GM18499 (cell line): Measurements from ENCODE around the gene HOXA7.

Source experiments
- ATAC-seq: cut with Tn5 transposase; IDR thresholded peaks from one replicate; pipeline ENCODE4 v1.9.1; 2021; ENCODE audit warnings: moderate number of reproducible peaks; ENCODE audit not compliant: insufficient read depth, unreplicated experiment

The HOXA7 gene

DNA sequence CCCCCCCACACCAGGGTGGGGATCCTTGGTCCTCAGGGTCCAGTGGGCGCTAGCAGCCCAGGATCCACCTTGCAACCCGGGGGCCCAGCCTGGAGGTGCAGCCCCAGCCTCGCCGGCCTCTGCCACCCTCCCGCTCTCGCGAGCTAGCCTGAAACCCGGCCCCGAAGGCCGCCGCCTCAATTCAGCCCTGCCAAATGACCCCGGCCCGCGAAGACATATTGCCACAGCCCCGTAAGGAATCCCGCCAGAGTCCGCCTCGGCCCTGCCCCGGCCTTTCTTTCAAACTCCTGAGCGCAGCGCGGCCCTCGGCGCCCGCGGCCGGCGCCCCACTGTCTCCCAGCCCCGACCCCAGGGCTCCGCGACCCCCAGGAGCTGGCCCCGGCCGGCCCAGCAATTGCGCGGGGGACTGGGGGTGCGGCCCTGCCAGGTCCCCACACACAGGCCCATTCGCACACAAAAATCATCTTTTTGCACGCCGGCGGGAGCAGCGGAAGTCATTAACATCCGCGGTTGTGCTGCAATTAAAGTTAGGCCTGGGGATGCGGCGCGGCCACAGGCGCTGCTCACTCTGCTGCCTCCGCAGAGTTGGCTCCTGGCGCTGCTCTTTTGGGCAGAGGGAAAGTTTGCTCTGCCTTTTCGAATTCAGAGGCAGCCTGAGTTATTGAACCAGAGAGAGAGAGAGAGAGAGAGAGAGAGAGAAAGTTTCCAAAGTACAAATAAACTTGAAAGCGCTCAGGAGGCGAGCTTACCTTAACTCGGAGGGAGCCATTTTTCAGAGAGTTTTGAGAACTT is 16.9 kb downstream of the HOXA7 start:
- ATAC-seq: no peak

DNA sequence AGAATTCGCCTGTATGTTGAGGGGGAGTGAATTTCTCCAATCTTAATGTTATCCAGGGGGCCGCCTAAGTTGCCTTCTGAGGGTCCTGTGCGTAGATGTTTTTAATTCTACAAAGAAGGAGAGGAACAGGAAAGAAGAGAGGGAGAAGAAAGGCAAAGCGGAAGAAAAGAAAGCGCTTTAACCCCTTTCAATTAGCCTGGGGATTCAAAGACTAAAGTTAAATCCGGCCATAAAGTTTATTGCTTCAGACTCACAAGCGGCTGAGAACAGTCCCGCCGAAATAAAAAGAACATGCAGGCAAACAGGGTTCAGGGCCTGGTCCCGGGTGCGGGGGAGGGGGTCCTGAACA is 17.5 kb downstream of the HOXA7 start:
- no peak for ATAC-seq

DNA sequence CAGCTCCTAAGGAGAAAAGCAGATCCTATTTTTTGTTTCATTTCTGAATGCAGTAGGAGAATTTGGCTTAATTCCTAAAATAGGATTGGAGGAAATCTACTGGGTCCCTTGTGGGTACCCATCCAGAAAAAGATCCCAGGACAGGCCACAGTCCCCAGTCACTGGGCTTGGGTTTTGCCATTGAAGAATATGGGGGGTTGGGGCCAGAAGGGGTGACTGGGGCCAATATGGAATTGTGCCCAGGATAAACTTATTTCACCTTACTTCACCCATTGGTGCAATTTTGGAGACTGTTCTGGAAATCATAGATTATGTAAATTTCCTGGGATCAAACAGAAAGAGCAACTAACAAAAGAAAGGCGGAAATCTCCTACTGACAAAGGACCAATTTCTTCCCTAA is 18.0 kb downstream of the HOXA7 start:
- ATAC-seq: no peak

DNA sequence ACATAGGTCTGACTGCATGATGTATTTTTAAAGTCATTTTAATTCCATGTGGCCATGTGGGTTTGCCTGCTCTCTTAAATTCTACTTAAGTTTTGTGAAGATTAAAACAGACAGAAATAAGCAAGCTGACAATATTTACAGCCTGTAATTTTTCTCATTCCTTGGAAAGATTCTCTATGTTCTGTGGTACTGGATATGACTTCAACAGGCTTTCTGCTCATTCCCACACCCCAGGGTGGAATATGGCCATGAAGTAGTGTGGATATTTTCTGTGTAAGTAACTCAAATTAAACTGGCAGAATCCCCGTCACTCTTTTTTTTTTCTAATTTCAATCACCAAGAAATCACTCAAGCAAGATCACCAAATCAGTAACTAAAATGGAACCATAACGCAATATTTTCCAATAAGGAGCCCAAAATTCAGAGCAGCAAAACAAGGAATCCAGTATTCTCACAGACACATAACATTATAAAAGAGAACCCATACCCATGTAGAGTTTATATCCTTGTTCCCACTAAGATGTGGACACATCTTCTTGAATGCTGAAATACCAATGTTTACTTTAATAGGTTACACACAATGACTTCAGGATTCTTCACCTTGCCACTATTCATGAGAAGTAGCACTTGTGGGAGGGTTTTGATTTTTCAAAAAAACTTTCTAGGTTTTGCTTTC is 18.7 kb downstream of the HOXA7 start:
- ATAC-seq: no peak

DNA sequence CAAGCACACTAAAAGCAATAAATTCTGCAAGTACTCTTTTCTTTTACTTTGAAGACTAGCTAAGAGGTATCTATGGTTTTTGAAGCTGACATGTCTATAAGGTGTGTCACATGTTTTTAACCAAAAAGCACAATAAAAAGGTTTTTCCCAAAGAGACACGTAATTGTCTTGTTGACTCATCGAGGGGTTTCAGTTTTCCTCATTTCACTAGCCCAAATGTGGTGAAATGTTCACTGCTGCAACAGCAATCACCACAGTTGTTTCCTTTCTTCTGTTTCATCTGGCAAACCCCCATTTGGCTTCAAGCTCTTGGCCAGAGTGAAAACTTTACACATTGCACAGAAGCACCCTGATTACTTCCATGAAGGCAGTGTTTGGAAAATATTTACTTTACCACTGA is 22.1 kb downstream of the HOXA7 start:
- no peak for ATAC-seq

DNA sequence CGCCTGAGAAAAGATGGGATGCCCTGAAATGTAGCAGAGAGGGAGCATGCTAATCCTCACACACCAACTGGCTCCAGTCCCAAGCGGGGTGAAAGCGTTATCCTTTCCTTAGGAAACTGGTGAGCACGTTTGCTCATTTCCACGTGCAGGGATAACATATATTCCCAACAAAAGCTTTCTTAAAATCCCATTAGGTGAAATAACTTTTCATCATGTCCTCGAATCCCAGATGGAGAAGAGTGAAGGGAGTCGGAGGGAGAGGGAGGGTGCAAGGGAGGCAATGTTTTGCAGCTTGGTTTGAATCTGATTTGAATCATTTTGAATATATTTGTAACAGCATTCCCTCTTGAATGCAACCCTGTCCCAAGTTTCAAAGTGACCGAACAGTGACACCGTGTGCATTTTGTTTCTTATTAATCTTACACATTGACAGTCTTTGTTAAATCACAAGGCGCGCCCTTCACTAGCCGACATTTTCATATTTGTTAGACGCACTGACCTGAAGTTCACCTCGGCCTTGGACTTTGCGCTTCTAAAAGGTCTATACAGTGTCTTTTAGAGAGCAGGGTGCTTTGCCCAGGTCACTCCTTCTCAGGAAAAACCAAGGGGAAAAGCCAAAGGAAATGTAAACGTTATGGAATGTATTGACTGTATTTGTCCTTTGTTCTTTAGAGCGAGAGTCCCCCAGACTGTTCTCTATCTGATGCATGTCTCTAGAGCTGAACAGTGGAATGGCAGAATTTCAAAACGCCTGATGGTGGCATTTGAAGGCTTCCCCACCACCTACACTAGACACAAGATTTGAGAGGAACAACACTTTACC is 22.9 kb downstream of the HOXA7 start:
- ATAC-seq: no peak

DNA sequence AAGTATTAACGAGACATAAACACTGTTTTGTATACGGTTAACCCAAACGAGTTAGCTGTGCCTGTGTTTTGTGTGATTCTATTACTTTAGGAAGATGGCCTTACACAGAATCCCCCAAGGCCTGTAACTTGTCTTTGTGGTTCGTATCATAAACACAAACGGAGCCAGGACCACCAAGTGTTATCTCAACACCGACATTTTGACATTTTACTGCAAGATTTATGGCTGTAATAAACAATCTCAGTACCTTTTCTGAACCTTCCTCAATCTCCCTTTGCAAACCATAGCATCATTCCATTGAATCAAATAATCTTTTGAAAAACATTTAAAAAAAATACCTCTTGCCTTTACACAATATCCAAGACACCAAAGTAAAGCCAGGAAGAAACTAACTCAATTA is 23.5 kb downstream of the HOXA7 start:
- no peak for ATAC-seq

DNA sequence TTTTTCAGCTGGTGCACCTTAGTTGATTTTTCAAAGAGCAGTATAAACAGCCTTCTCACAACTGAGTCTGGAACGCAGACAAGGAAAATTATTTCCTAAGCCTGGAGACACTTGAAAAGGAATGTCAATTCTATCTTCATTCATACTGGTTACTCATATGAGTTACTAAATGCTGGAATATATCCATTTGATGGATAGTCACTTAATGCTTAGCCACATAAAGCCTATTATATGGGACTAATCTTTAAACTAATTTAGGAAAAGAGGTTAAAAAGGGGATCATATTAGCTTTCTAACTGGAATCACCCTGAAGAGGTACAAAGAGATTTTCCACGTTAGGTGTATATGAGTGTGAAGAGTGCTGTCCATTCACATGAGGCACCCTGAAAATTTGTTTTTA is 24.3 kb downstream of the HOXA7 start:
- ATAC-seq: no peak

DNA sequence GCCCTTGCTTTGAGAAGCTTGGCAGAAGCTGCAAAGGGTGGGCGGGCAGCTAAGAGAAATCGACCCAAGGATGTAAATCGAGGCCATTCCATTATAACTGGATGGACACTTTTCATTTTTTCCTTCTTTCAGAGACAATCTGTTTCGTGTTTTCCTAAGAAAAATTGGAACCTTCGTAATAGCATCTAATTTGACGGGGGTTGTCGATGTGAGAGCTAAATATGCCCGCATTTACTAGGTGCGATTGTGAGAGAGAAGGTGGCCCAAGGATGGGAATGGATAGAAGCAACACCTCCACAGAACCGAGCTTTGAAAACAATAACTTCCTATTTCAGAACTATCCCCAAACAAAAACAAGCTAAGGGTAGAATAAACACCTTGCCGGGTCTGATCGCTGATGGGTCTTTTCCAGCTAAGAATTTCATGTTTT is 25.1 kb downstream of the HOXA7 start:
- no peak for ATAC-seq

DNA sequence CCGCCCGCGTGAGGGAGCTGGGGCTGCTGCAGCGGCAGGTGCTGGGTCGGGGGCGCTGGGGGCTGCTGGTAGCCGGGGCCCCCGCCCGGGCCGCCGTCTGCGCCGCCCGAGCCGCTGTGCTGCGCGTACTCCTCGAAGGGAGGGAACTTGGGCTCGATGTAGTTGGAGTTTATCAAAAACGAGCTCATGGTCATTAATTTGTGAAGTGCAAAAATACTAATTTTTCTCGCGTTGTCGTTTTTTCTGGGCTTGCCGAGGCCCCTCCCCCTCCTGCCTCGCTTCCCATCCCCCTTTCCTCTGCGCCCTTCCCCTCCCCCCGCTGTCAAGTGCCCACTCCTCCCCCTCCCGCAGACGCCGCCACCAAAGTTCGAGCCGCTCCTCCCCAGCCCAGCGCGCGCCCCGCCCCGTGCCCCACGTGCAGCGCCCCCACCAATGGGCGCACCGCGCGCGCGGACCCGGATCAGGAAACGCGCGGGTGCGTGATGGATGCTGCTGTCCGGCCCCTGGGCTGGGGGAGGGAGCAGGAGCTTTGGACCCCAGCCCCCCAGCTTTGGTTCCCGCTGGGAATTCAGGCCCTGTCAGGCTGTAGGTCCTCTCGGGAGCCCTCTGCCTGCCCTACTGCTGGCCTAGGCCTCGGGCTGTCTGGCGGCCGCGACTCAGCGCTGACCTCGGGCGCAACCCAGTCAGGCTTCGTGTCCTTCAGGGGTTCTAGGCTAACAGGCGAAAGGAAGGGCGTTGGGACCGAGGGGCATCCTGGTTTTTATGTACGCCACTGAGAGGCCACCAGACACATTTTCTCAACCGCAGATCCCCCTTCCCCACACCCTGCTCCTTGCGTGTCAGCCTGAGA is 25.7 kb downstream of the HOXA7 start, which contains the start of gene HOXA4:
Gene HOXA4, minus strand, starts transcription at position 218 of the 850 bp plus-strand sequence. Its CDS starts 24 bp downstream, at position 194.
- no peak for ATAC-seq

DNA sequence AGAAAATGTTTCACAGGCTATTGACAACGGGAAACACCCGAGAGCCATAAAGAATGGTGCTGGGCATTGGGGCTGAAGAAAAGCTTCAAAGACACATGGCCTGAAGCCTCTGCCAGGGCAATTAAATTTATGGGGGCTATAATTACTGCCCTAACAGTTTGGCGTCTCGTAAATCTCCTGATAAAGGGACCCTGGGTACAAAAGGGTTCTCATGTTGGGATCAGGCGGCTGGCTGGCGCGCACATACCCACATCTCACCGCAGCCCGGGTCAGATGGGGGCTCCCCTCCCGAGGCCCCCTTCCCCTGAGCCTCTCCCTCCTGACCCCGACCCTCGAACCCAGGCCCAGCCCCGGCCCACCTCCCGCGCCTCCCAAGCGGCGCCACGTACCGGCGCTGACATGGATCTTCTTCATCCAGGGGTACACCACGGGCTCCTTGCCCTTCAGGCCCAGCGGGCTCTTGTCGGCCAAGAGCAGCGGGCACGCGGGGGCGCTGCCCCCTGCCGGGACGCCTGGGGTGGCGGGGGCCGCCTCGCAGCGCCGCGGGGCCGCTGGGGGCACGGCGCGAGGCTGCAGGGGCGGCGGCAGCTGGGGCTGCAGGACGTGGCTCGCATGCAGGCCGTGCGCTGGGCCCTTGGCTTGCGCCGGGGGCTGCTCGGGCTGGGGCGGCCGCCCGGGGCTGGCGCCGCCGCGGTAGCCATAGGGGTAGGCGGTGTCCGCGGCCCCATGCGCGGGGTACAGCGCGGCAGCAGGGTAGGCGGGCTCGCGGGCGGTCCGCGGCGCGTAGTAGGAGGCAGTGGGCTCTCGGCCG is 26.5 kb downstream of the HOXA7 start:
- no peak for ATAC-seq

DNA sequence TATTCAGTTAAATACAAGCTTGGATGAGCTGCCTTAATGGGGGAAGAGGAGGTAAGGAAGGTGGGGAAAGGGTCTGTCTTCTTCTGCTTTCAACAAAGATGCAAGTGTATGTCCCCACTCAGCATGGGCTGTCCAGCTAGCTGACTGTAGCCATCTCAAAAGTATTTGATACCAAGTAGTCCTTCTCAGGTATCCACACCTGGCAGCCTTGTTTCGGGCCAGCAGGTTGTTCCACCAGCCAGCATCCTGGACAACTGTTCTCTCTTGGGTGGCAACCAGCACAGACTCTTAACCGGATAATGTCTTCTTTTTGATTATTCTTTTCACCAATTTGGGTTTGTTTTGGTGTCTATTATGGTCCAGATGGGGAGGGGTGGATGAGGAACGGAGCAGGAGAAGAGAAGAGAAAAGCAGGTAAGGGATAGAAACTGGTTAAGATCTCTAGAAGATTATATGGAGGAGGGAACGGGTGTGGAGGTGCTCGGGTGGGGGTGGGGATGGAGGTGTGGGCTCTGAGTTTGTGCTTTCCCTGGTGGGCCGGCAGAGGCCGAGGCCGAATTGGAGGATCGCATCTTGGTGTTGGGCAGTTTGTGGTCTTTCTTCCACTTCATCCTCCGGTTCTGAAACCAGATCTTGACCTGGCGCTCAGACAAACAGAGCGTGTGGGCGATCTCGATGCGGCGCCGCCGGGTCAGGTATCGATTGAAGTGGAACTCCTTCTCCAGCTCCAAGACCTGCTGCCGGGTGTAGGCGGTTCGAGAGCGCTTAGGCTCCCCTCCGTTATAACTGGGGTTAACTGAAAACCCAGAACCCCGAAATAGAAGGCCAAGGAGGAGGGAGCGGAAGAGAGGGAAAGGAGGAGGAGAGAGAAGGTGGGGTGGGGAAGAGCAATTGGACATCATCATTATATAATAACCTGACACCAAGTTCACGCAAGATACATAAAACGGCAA is 27.4 kb downstream of the HOXA7 start:
- no peak for ATAC-seq

DNA sequence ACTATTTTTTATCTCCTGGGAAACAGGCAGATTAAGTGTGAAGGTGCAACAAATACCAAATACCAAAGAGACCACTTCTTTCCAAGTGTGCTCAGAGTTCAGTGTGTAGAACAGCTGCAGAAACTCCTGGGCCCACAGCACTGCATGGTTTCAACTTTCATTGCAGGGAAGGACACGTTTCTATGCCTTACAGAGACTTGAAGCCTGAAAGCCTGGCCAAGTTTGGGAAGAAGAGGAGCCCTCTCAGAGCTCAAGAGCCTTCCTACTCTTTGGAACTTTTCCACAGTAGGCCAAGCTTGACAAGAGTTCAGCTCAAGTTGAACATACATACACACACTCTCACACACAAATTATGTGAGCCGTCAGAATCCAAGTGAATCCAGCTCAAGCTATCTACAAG is 28.4 kb downstream of the HOXA7 start:
- no peak for ATAC-seq

DNA sequence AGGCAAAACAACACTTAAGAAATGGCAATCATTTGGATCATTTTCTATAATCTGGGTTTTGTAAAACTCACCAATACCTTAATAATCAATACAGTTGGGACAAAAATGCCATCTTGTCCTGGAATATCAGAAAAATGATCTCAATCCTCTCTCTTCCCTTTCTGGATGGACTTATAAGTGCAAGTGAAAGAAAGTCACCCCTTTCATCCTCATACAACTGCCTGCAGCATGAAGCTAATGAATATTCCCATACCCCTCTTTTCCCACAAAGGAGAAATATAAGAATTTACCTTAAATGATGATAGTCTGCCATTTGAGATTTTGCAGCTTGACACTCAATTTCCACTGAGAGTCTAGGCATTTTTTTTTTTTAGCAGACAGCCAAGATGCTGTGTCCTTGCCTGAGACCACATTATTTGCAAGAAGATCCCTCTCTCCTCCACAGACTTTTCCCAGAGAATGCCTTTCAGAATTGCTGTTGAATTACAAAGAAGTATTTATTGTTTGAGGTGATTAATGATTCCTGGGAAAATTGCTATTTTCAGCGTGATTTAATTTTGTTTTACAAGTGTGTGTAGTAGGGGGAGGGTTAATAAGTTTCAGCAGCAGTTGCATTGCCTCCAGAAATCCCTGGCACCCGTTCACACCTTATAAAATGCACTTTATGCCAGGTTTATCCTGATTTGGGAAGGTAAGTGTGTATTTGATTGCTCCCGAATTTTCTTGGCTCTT is 29.7 kb downstream of the HOXA7 start:
- no peak for ATAC-seq

DNA sequence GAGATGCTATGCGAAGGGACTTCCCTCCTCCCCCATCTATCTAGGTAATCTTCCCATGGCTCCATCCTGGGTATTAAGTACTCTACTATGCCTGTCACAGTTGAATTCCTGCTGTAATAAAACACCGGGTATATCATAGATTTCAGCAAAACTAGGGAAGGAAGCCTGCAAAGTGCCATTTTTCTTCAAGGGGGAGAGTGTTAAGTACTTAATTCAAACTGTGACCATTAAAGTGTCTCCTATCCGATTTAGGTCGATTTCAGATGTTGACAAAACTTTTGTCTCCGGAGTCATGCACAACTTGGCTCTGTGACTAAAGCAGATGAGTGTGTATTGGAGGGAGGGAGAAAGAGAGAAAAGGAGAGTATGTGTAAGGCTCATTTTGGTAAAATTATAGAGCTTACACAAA is 30.5 kb downstream of the HOXA7 start:
- no peak for ATAC-seq

DNA sequence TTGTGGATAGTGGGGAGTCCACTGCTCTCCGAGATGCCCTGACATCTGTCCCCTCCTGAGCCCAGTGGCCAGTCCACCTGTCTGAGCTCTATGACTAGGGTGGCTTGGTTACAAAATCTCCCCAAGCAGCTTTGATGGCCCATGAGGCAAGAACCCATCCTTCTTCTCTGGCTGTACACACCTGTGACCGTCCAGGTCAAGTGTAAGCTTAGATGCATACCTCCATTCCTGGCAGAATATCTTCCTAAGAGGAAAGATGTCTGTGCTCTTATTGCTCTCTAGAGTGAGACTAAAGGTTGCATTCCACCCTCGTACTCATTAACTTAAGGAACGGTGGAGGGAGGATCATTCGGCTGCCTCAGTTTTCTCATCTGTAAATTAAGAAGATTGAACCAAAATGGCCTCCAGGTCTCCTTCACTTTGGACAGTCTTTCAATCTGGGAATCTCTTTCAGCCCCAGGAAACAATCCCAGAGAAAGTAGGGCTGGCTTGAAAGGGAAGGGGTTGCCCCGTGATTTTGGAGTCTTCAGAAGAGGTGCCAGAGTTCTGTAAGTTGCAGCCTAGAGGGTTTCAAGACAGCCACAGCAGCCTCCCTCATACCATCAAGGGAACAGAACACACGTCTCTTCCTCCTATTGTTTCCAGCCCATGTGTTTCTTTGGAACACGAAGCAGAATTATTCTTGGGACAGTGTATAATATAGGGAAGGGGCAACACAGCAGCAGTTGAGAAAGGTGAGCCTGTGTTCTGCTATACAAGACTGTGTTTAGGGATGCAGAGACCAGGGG is 31.4 kb downstream of the HOXA7 start:
- no peak for ATAC-seq
